COLO668 (cell line): Measurements from ENCODE around the gene PTPN1.
"Not testable (repeated sequence)": the region's sequence is repeated elsewhere in the genome, so short reads cannot be mapped to it uniquely, and the experiment has no call there.

ENCODE experiments used
- DNase-seq: peaks from one replicate; lab custom pipeline; 2025; ENCODE audit not compliant: unreplicated experiment; lab: John Stamatoyannopoulos, UW

PTPN1 gene

GRCh38 chr20:50478162-50478990, 31.8 kb upstream of the PTPN1 start:
- DNase-seq, result peak; percentile 75

GRCh38 chr20:50481741-50482140, 28.4 kb upstream of the PTPN1 start:
- no peak for DNase-seq

- DNase-seq, result no peak
Observed at GRCh38 chr20:50482396-50482981, 27.7 kb upstream of the PTPN1 start.

GRCh38 chr20:50484271-50484976, 25.8 kb upstream of the PTPN1 start:
- no peak for DNase-seq

- DNase-seq, result no peak
Observed at GRCh38 chr20:50487397-50487796, 22.8 kb upstream of the PTPN1 start.

GRCh38 chr20:50488236-50488806, 21.9 kb upstream of the PTPN1 start:
- DNase-seq, result no peak

- no peak for DNase-seq
Observed at GRCh38 chr20:50491168-50491567, 19.0 kb upstream of the PTPN1 start.

- DNase-seq, result no peak
Observed at GRCh38 chr20:50491926-50492634, 18.1 kb upstream of the PTPN1 start.

GRCh38 chr20:50493881-50494253, 16.3 kb upstream of the PTPN1 start:
- no peak for DNase-seq

- no peak for DNase-seq
Observed at GRCh38 chr20:50494428-50494827, 15.8 kb upstream of the PTPN1 start.

- no peak for DNase-seq
Observed at GRCh38 chr20:50496773-50497385, 13.3 kb upstream of the PTPN1 start.

GRCh38 chr20:50498071-50498776, 12.0 kb upstream of the PTPN1 start:
- DNase-seq, result no peak

- DNase-seq, result no peak
Observed at GRCh38 chr20:50499938-50500337, 10.2 kb upstream of the PTPN1 start.

GRCh38 chr20:50501972-50502745, 8.0 kb upstream of the PTPN1 start:
- DNase-seq, result no peak

- no peak for DNase-seq
Observed at GRCh38 chr20:50504231-50504823, 5.9 kb upstream of the PTPN1 start.

- DNase-seq, result no peak
Observed at GRCh38 chr20:50506270-50506579, 4.0 kb upstream of the PTPN1 start.

GRCh38 chr20:50507745-50508144, 2.4 kb upstream of the PTPN1 start:
- not testable (repeated sequence) for DNase-seq

GRCh38 chr20:50508171-50508755, 1.9 kb upstream of the PTPN1 start:
- no peak for DNase-seq
